GM12878 (cell line): ENCODE data around the gene MCOLN1. TPM values are rescaled to one million over a fixed set of nuclear protein-coding genes. Genes with fewer than 3 reads are reported as not detected.

ENCODE experiments used
- ATAC-seq: fragments of 200-7000 bp; cut with Tn5 transposase; 3 replicates; pipeline ENCODE4 v1.9.1; 2020; ENCODE audit warnings: mild to moderate bottlenecking, moderate library complexity
- BruUV-seq: library from RNA; stranded (reverse); fragments of 400-500 nt; replicated peaks from 2 replicates; lab custom pipeline; 2021; lab: Mats Ljungman, UMichigan
- CTCF ChIA-PET: fragments of 300-600 bp; sonication (Branson Sonifier 250); formaldehyde crosslinking; extraction: SDS; loops from one replicate; lab custom pipeline; 2021; ENCODE audit warnings: inconsistent platforms; lab: Yijun Ruan, JAX
- POLR2A ChIA-PET: fragments of 350-600 bp; formaldehyde crosslinking; extraction: SDS; loops from one replicate; lab custom pipeline; 2021; ENCODE audit warnings: inconsistent platforms; lab: Charles Lee
- RAD21 ChIA-PET: fragments of 300-600 bp; sonication (Branson Sonifier 250); formaldehyde crosslinking; loops from one replicate; lab custom pipeline; 2023; ENCODE audit warnings: antibody characterized with exemption; ENCODE audit not compliant: unreplicated experiment; lab: Charles Lee
- SMC1A ChIA-PET: fragments of 300-600 bp; sonication (Branson Sonifier 250); formaldehyde crosslinking; loops from one replicate; lab custom pipeline; 2023; ENCODE audit not compliant: unreplicated experiment, uncharacterized antibody; lab: Charles Lee
- DNase-seq: peaks from one replicate; pipeline ENCODE4 v3.0.0-alpha.2; 2011; ENCODE audit warnings: low read depth, low spot score
- FAIRE-seq: peaks from 3 replicates; lab custom pipeline; 2011; peaks lifted over from hg19 to GRCh38; lab: Jason Lieb, UNC
- H2AFZ ChIP-seq: 2 replicates; pipeline ENCODE4 v1.6.0; 2011; ENCODE audit warnings: low read depth, low read length, control low read depth; ENCODE audit not compliant: control insufficient read depth
- H3K27ac ChIP-seq: 2 replicates; pipeline ENCODE4 v1.5.1; 2011; ENCODE audit warnings: control low read depth; ENCODE audit not compliant: control insufficient read depth, insufficient read depth
- H3K27me3 ChIP-seq, 2 experiments: replicated peaks in 1 of 2; 2 replicates each; pipeline versions ENCODE4 v1.6.0 to v1.6.1; 2011; ENCODE audit warnings: low read length in 1 of 2; ENCODE audit not compliant: control insufficient read depth in 2 of 2, insufficient read depth in 2 of 2
- H3K36me3 ChIP-seq, 2 experiments: 2 replicates each; pipeline ENCODE4 v1.5.1; 2011; ENCODE audit warnings: low read length in 1 of 2; ENCODE audit not compliant: control insufficient read depth in 2 of 2, insufficient read depth in 2 of 2
- H3K4me1 ChIP-seq: 2 replicates; pipeline ENCODE4 v1.6.1; 2011; ENCODE audit warnings: mild to moderate bottlenecking, low read length, moderate library complexity, mixed read lengths; ENCODE audit not compliant: control insufficient read depth, insufficient read depth
- H3K4me2 ChIP-seq: 2 replicates; pipeline ENCODE4 v1.6.0; 2011; ENCODE audit warnings: control low read depth; ENCODE audit not compliant: control insufficient read depth, insufficient read depth
- H3K4me3 ChIP-seq: fragments of 200-600 bp; sonication (generic); 2 replicates; pipeline ENCODE4 v1.5.1; 2016
- H3K79me2 ChIP-seq: 2 replicates; pipeline ENCODE4 v1.6.0; 2011; ENCODE audit warnings: low read length; ENCODE audit not compliant: control insufficient read depth, insufficient read depth
- H3K9ac ChIP-seq: 2 replicates; pipeline ENCODE4 v1.8.0; 2011; ENCODE audit warnings: low read length, control low read depth, mixed read lengths; ENCODE audit not compliant: control insufficient read depth, insufficient read depth
- H3K9me3 ChIP-seq: replicated peaks from 3 replicates; pipeline ENCODE4 v1.5.1; 2011; ENCODE audit warnings: mild to moderate bottlenecking, low read length; ENCODE audit not compliant: control insufficient read depth, insufficient read depth
- H4K20me1 ChIP-seq: 2 replicates; pipeline ENCODE4 v1.6.0; 2011; ENCODE audit not compliant: control insufficient read depth, insufficient read depth
- E2F8 ChIP-seq: fragments of 450-650 bp; IDR thresholded peaks from 2 replicates; pipeline ENCODE4 v1.6.1; 2018; ENCODE audit warnings: mild to moderate bottlenecking, low read depth, moderate library complexity; ENCODE audit not compliant: partially characterized antibody
- ELK1 ChIP-seq: IDR thresholded peaks from 2 replicates; pipeline ENCODE4 v1.6.1; 2012; ENCODE audit warnings: low read depth, low read length, improper control_type of control experiment
- FOXK2 ChIP-seq: fragments of 450-650 bp; IDR thresholded peaks from 2 replicates; pipeline ENCODE4 v1.6.1; 2017; ENCODE audit warnings: mild to moderate bottlenecking, moderate library complexity
- IKZF2 ChIP-seq, 2 experiments: fragments of 450-650 bp; IDR thresholded peaks; 2 replicates each; pipeline ENCODE4 v1.6.1; 2017; ENCODE audit warnings: mild to moderate bottlenecking in 2 of 2, moderate library complexity in 2 of 2
- IRF3 ChIP-seq: fragments of 450-650 bp; IDR thresholded peaks from 2 replicates; pipeline ENCODE4 v1.6.1; 2014; ENCODE audit warnings: mild to moderate bottlenecking
- IRF4 ChIP-seq: IDR thresholded peaks from 2 replicates; pipeline ENCODE4 v1.6.1; 2011; ENCODE audit warnings: low read depth, low read length
- KAT2A ChIP-seq: conservative IDR thresholded peaks from 2 replicates; pipeline ENCODE4 v1.6.1; 2011; ENCODE audit warnings: low read depth, low read length; ENCODE audit not compliant: control insufficient read depth
- MLLT1 ChIP-seq: fragments of 450-650 bp; IDR thresholded peaks from 2 replicates; pipeline ENCODE4 v1.6.1; 2016; ENCODE audit warnings: mild to moderate bottlenecking
- PAX8 ChIP-seq: fragments of 450-650 bp; IDR thresholded peaks from 2 replicates; pipeline ENCODE4 v1.6.1; 2017; ENCODE audit warnings: mild to moderate bottlenecking, moderate library complexity
- RB1 ChIP-seq: fragments of 450-650 bp; formaldehyde crosslinking; IDR thresholded peaks from 2 replicates; pipeline ENCODE4 v1.6.1; 2017; ENCODE audit warnings: mild to moderate bottlenecking, borderline replicate concordance
- SMARCA5 ChIP-seq: fragments of 450-650 bp; IDR thresholded peaks from 2 replicates; pipeline ENCODE4 v1.6.1; 2017; ENCODE audit warnings: mild to moderate bottlenecking
- TBL1XR1 ChIP-seq: IDR thresholded peaks from 2 replicates; pipeline ENCODE4 v1.6.1; 2012; ENCODE audit warnings: low read depth, low read length, improper control_type of control experiment
- ZNF274 ChIP-seq: IDR thresholded peaks from one replicate; pipeline ENCODE4 v1.8.0; 2011; ENCODE audit not compliant: insufficient read length, insufficient read depth
- ZNF687 ChIP-seq: fragments of 450-650 bp; IDR thresholded peaks from 2 replicates; pipeline ENCODE4 v1.6.1; 2017; ENCODE audit warnings: mild to moderate bottlenecking, moderate library complexity
- whole genome bisulfite sequencing: methylation state at CpG from one replicate; pipeline ENCODE4 v1.1.6; 2016; ENCODE audit warnings: low lambda C conversion rate; ENCODE audit not compliant: insufficient replicate concordance, insufficient coverage; ENCODE audit errors: missing lambda C conversion rate; 5-methylcytosine and 5-hydroxymethylcytosine counted together
- in situ Hi-C: fragments of 300-500 bp; cut with MboI; formaldehyde crosslinking; loops from 9 replicates; pipeline ENCODE4 v1.14.3; 2018; ENCODE audit warnings: mixed read lengths
- intact Hi-C: fragments of 100-400 bp; cut with micrococcal nuclease; formaldehyde crosslinking; loops from one replicate; pipeline ENCODE4 v1.14.2; 2022; ENCODE audit not compliant: unreplicated experiment
- polyA plus RNA-seq, 11 experiments: library from polyadenylated mRNA; depleted of rRNA in 4 of 11; unstranded in 6 of 11; stranded (reverse) in 5 of 11; fragments of >200 nt; fragmentation: Nextera tagmentation in 4 of 11; fragmentation: Illumina TruSeq in 1 of 11; extraction: Ambion mirVana in 4 of 11; extraction: Trizol in 1 of 11; gene quantifications; 1 replicate in 1 of 11; 2 replicates in 10 of 11; pipeline versions ENCODE4 v1.2.1 to v1.2.3, GENCODE V29; 2011 to 2016; ENCODE audit warnings: inconsistent platforms in 2 of 11, missing spikeins in 2 of 11, low read depth in 1 of 11
- total RNA-seq, 4 experiments: library from RNA; depleted of rRNA in 3 of 4; stranded (reverse); fragments of >200 nt in 3 of 4; fragmentation: Illumina TruSeq in 1 of 4; extraction: Trizol in 1 of 4; gene quantifications; 2 replicates each; pipeline versions ENCODE4 v1.2.1 to v1.2.3, GENCODE V29; 2013 to 2021

MCOLN1 gene
- total and polyA plus RNA-seq, 10 of the 15 experiments (the other 5 are each of a cell fraction or from before 2014, with no cell fraction given) = 0.42 to 15.6 (median 4.9) TPM

GRCh38 chr19:7480970-7481255, 41.5 kb upstream of the MCOLN1 start:
- no peaks in the 10 kb centered on the region for H3K36me3 ChIP-seq
- in situ Hi-C loops (no loop called here), intact Hi-C loops (no loop called here)
- no peak overlapping the region for H3K4me2 ChIP-seq
- ChIA-PET SMC1A (no interaction called here), CTCF (no interaction called here), RAD21 (no interaction called here), POLR2A (no interaction called here)
- no peak overlapping the region for H3K9ac ChIP-seq
- 88% methylated on average over 7 of the region's 7 CpGs for WGBS
- no peak for FAIRE-seq
- H3K27ac ChIP-seq = no peak overlapping the region
- no peak overlapping the region for H2AFZ ChIP-seq
- TF ChIP-seq KAT2A = no peak
- no peak for TF ChIP-seq IRF3
- TF ChIP-seq E2F8 = no peak
- no peak for TF ChIP-seq IKZF2 (IDR thresholded peaks at IDR 0.05)
- TF ChIP-seq PAX8 = no peak
- TF ChIP-seq RB1 = no peak
- no peak for TF ChIP-seq IRF4
- TF ChIP-seq MLLT1 = no peak
- no peak for TF ChIP-seq ELK1
- no peak for TF ChIP-seq SMARCA5
- TF ChIP-seq ZNF687 = no peak
- TF ChIP-seq TBL1XR1 = no peak
- no peak for TF ChIP-seq ZNF274
- no peak for TF ChIP-seq FOXK2
- no TSS peak for BruUV-seq
- H3K4me1 ChIP-seq = no peaks in the 10 kb centered on the region
- no peak for DNase-seq
- H4K20me1 ChIP-seq = no peaks in the 10 kb centered on the region
- no peak for ATAC-seq
- no peaks in the 10 kb centered on the region for H3K9me3 ChIP-seq
- no peak overlapping the region for H3K4me3 ChIP-seq
- H3K79me2 ChIP-seq = no peaks in the 10 kb centered on the region
- no peaks in the 10 kb centered on the region for H3K27me3 ChIP-seq
